Measurements from ENCODE around the gene NVL. TPM values are rescaled to one million over a fixed set of nuclear protein-coding genes. Genes with fewer than 3 reads are reported as not detected.

Gene NVL
- total and polyA plus RNA-seq, 2 of the 4 experiments (the other 2 are of a cell fraction): 16.5 to 18.4 TPM

- H3K56ac ChIP-seq (ENCODE audit: extremely low read depth, insufficient read depth, low read length): no peak overlapping the region
- H4K5ac ChIP-seq (ENCODE audit: low read depth, low read length): no peak overlapping the region
- H3K14ac ChIP-seq (replicated peaks; ENCODE audit: low read depth, low read length): no peak overlapping the region
- dilution Hi-C loops (cut with HindIII; ENCODE audit: low sequenced_read_pairs, unreplicated experiment): no loop called here
- H2BK5ac ChIP-seq (ENCODE audit: low read depth, low read length, poor library complexity, severe bottlenecking): no peak overlapping the region
- H2BK20ac ChIP-seq (ENCODE audit: low read depth, low read length): no peak overlapping the region
- H3K9ac ChIP-seq (ENCODE audit: low read depth, low read length): no peak overlapping the region
- in situ Hi-C loops (cut with MboI; ENCODE audit: low sequenced_read_pairs): no loop called here
- H2AFZ ChIP-seq (replicated peaks; ENCODE audit: low read length, poor library complexity): no peak overlapping the region
- no peaks in the 10 kb centered on the region for H3K27me3 ChIP-seq (ENCODE audit: control insufficient read depth, insufficient read depth, low read length)
- H3K4me2 ChIP-seq (ENCODE audit: low read depth, low read length): no peak overlapping the region
- no peak for TF ChIP-seq MAFK (IDR thresholded peaks at IDR 0.05; ENCODE audit: low read depth, low read length)
- TF ChIP-seq RCOR1 (IDR thresholded peaks at IDR 0.05; ENCODE audit: insufficient replicate concordance, low read length): no peak
- no peak for TF ChIP-seq ELK1 (IDR thresholded peaks at IDR 0.05; ENCODE audit: borderline replicate concordance, low read depth, low read length)
- TF ChIP-seq, protein P1, sequence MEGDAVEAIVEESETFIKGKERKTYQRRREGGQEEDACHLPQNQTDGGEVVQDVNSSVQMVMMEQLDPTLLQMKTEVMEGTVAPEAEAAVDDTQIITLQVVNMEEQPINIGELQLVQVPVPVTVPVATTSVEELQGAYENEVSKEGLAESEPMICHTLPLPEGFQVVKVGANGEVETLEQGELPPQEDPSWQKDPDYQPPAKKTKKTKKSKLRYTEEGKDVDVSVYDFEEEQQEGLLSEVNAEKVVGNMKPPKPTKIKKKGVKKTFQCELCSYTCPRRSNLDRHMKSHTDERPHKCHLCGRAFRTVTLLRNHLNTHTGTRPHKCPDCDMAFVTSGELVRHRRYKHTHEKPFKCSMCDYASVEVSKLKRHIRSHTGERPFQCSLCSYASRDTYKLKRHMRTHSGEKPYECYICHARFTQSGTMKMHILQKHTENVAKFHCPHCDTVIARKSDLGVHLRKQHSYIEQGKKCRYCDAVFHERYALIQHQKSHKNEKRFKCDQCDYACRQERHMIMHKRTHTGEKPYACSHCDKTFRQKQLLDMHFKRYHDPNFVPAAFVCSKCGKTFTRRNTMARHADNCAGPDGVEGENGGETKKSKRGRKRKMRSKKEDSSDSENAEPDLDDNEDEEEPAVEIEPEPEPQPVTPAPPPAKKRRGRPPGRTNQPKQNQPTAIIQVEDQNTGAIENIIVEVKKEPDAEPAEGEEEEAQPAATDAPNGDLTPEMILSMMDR (conservative IDR thresholded peaks at IDR 0.05; ENCODE audit: low read depth, low read length): no peak
- ATAC-seq (ENCODE audit: low read depth): no peak
- no peaks in the 10 kb centered on the region for H4K20me1 ChIP-seq (ENCODE audit: insufficient read depth, low read length)
- DNase-seq: no peak
- intact Hi-C loops (cut with micrococcal nuclease): no loop called here
- no peak overlapping the region for H3K4ac ChIP-seq (ENCODE audit: low read depth, low read length)
- peaks cover 15% of the 10 kb centered on the region for H3K9me3 ChIP-seq (ENCODE audit: control insufficient read depth, insufficient read depth, low read length)
- no peaks in the 10 kb centered on the region for H3K36me3 ChIP-seq (ENCODE audit: control insufficient read depth, insufficient read depth, low read length)
- no peak overlapping the region for H3K4me3 ChIP-seq (ENCODE audit: insufficient read depth, low read depth, low read length)
- no peaks in the 10 kb centered on the region for H3K79me1 ChIP-seq (ENCODE audit: low read depth in 1 of 2, low read length in 2 of 2)
- H3K27ac ChIP-seq (ENCODE audit: insufficient read depth, low read length): no peak overlapping the region
- no peak overlapping the region for H2BK120ac ChIP-seq (ENCODE audit: low read depth, low read length)
- WGBS, 2 experiments (ENCODE audit: extremely low coverage in 2 of 2, insufficient read length in 1 of 2): no CpG with 5 or more reads among the region's 3 CpGs
- H3K18ac ChIP-seq (ENCODE audit: low read depth, low read length): no peak overlapping the region
- H2BK15ac ChIP-seq (ENCODE audit: low read depth, low read length): no peak overlapping the region
- ChIA-PET CTCF (interaction anchor here (0.5 kb wide), 1 partner anchor 163 kb away, joined by 4 read pairs; no protein-coding TSS in a partner anchor), POLR2A (ENCODE audit: unreplicated experiment) (no interaction called here)
- no peak overlapping the region for H4K91ac ChIP-seq (ENCODE audit: insufficient read depth, low read depth, low read length)
- H2AK5ac ChIP-seq (ENCODE audit: low read depth, low read length): no peak overlapping the region
- H3K23ac ChIP-seq (ENCODE audit: low read depth, low read length): no peak overlapping the region
- H4K8ac ChIP-seq (ENCODE audit: low read depth in 2 of 2, low read length in 2 of 2): no peak overlapping the region
- H3K4me1 ChIP-seq (ENCODE audit: control insufficient read depth, insufficient read depth, low read length): no peaks in the 10 kb centered on the region
- no peak overlapping the region for H2AK9ac ChIP-seq (replicated peaks; ENCODE audit: low read depth, low read length, poor library complexity)
- no peaks in the 10 kb centered on the region for H3K9me1 ChIP-seq (ENCODE audit: insufficient read depth, low read length)
- BruUV-seq (replicated peaks): no TSS peak
Measured at GRCh38 chr1:224343679-224344078, 13.7 kb upstream of the NVL start.

Measured in IMR-90 (cell line).